ENCODE data around the gene CBARP.

The CBARP gene

GRCh38 chr19:1183543-1184172 lies 54.1 kb downstream of the CBARP start:
- H3K4me1 ChIP-seq (ENCODE audit: insufficient read depth, low read length): peaks cover 5% of the 10 kb centered on the region
- no peaks in the 10 kb centered on the region for H3K9me3 ChIP-seq (ENCODE audit: low read length)
- H3K36me3 ChIP-seq (ENCODE audit: insufficient read depth, low read length): no peaks in the 10 kb centered on the region
- H3K27me3 ChIP-seq (ENCODE audit: insufficient read depth, low read length): peaks cover 2% of the 10 kb centered on the region
- no peak overlapping the region for H3K4me3 ChIP-seq (ENCODE audit: low read length)
- H2AFZ ChIP-seq (ENCODE audit: low read depth, low read length): no peak overlapping the region

- Histone ChIP-seq H3K4me3 (ENCODE audit: low read length) (no peak overlapping the region), H2AFZ (ENCODE audit: low read depth, low read length) (no peak overlapping the region), H3K36me3 (ENCODE audit: insufficient read depth, low read length) (no peaks in the 10 kb centered on the region), H3K9me3 (ENCODE audit: low read length) (no peaks in the 10 kb centered on the region), H3K27me3 (ENCODE audit: insufficient read depth, low read length) (peaks cover 2% of the 10 kb centered on the region), H3K4me1 (ENCODE audit: insufficient read depth, low read length) (peaks cover 5% of the 10 kb centered on the region)
Observed at GRCh38 chr19:1182727-1183126, 55.1 kb downstream of the CBARP start.

- Histone ChIP-seq H2AFZ (ENCODE audit: low read depth, low read length) (no peak overlapping the region), H3K4me1 (ENCODE audit: insufficient read depth, low read length) (peaks cover 5% of the 10 kb centered on the region), H3K4me3 (ENCODE audit: low read length) (no peak overlapping the region), H3K36me3 (ENCODE audit: insufficient read depth, low read length) (no peaks in the 10 kb centered on the region), H3K9me3 (ENCODE audit: low read length) (no peaks in the 10 kb centered on the region), H3K27me3 (ENCODE audit: insufficient read depth, low read length) (peaks cover 2% of the 10 kb centered on the region)
Observed at GRCh38 chr19:1182068-1182467, 55.7 kb downstream of the CBARP start.

- Histone ChIP-seq H2AFZ (ENCODE audit: low read depth, low read length) (no peak overlapping the region), H3K4me1 (ENCODE audit: insufficient read depth, low read length) (peaks cover 5% of the 10 kb centered on the region), H3K36me3 (ENCODE audit: insufficient read depth, low read length) (no peaks in the 10 kb centered on the region), H3K9me3 (ENCODE audit: low read length) (no peaks in the 10 kb centered on the region), H3K4me3 (ENCODE audit: low read length) (no peak overlapping the region), H3K27me3 (ENCODE audit: insufficient read depth, low read length) (peaks cover 2% of the 10 kb centered on the region)
Observed at GRCh38 chr19:1181606-1182005, 56.2 kb downstream of the CBARP start.

Data from neuron (in vitro differentiated cells).